GM19455 (cell line): Measurements from ENCODE around the gene MOB2.

Experiments used
- ATAC-seq: cut with Tn5 transposase; IDR thresholded peaks from one replicate; pipeline ENCODE4 v1.9.1; 2021; ENCODE audit not compliant: unreplicated experiment

MOB2 gene

DNA sequence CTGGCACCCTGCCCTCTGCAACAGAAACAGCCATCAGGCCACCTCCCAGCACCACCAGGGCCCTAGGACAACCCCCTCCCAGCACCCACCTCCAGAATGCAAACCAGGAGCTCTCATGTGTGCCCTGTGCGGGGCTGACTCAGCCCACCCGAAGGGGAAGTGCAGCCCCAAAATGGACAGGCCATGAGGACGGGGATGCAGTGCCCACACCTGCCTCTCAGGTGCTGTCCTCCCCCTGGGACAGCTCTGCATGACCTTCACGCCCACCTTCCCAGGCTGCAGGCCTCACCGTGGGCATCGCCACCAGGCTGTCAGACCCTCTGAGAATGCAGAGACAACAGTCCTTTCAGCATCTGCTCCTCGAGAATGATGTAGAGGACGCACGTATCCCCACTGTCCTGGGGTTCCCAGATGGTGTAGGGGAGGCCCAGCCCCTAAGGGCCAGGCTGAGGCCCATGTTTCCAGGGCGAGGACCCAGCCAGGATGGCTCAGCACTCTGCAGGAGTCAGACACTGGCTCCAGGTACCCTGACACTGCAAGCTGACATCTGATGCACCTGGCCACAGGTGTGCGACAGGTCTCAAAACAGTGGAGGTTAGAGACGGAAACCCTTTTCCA lies 13.5 kb downstream of the MOB2 start:
- ATAC-seq: no peak

DNA sequence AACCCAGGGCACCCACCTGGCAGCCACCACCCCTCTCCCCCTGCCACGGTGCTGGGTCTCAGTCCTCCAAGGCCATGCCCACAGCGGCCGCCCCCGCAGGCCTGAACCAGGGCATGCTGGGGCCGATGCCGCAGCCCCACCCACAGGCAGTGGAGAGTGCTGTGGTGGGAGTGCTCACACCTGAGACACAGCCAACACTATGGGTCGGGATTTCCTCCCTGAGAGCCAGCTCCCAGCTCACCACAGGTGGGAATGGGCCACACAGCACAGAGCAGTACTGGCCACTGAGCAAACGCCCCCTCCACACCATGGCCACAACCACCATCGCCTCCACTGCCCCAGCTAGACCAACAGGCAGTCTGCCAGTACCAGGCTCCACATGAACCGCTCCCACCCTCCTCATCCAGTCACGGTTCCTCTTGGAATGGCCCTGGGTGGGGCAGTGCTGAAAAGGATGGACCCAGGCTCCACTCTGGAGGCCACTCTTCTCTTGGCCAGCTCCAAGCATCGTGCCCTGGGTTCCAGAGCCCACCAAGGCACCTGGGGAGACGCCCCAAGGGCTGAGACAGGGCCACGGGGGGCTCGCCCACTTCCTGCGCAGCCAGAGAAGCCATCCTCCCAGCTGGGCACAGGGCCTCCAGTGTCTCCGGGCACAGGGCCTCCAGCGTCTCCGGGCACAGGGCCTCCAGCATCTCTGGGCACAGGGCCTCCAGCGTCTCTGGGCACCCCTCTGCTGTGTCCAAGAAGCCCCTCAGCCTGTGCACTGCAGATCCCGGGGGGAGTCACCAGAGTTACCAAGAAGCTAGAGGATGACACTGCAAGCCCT lies 14.2 kb downstream of the MOB2 start:
- no peak for ATAC-seq

DNA sequence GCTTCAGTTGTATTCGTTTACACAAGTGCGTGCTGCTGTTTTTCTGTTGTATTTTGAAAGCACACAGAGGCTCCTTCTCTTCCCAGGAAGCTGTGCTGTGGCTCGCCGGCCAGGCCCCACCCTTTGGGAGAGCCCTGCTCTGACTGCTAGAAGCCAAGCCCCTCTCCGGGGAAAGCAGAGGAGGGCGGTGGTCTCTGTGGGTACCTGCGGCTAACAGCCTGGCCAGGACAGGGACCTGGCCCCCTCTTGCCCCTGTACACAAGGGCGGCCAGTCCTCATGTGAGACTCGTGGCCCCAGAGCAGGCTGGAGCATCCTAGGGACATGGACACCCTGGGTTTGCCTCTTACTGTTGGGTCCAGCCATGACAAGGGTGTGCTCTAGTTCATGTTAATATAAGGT lies 14.8 kb downstream of the MOB2 start:
- ATAC-seq: no peak

GRCh38 chr11:1470681-1471611 lies 15.6 kb downstream of the MOB2 start:
- ATAC-seq: no peak

- no peak for ATAC-seq
Measured at GRCh38 chr11:1469911-1470680, 16.5 kb downstream of the MOB2 start.

DNA sequence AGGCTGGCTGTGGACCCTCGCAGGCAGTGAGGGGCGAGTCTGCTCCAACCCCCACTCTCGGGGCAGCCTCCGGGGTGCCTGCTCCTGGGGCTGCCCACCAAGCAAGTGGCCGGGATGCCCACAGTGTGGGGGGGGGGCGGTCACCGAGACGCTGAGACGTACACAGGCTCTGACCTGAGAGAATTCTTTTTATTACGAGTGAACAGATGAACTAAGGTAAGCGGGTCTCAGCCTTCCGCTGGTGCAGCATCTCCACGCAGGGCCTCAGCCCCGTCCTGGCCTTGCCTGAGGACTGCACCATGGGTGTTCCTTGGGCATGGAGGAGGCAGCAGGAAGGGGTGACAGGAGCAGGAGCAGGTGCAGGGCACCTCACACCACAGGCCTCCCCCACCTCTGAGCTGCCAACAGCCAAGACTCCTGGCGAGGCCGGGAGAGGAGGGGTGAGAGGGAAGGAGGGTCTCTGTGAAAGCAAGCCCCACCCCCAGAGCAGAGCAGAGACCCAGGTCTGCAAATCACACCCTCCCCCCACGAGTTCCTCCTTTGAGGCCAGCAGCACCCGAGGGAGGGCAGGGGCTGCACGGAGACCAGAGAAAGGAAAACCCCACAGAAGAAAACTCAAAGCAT lies 17.2 kb downstream of the MOB2 start:
- no peak for ATAC-seq

GRCh38 chr11:1468473-1469066 lies 18.0 kb downstream of the MOB2 start:
- no peak for ATAC-seq

GRCh38 chr11:1468002-1468401 lies 18.6 kb downstream of the MOB2 start:
- ATAC-seq: no peak

- no peak for ATAC-seq
Measured at GRCh38 chr11:1467270-1467669, 19.3 kb downstream of the MOB2 start.

GRCh38 chr11:1466784-1467183 lies 19.8 kb downstream of the MOB2 start:
- no peak for ATAC-seq

DNA sequence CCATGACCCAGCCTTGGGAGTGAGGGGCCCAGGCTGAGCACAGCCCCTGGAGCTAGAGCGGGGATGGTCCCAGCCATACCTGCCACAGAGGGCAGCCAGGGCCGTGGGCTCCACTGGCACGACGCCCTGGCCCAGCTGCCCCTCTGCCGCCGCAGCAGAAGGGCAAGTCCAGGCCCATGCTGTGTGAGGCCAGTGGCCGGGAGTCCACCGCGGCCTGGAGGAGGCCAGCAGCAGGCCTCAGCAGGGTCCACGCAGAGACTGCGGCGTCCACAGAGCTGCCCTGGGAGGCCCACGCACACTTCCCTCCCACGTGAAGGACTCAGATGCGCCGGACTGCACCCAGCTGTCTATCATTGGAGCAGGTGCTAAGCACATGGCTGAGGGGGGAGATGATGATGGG lies 23.5 kb downstream of the MOB2 start:
- no peak for ATAC-seq

GRCh38 chr11:1462698-1462975 lies 23.9 kb downstream of the MOB2 start:
- ATAC-seq: no peak

- no peak for ATAC-seq
Measured at GRCh38 chr11:1461826-1462697, 24.5 kb downstream of the MOB2 start.

- no peak for ATAC-seq
Measured at GRCh38 chr11:1460986-1461825, 25.4 kb downstream of the MOB2 start.

DNA sequence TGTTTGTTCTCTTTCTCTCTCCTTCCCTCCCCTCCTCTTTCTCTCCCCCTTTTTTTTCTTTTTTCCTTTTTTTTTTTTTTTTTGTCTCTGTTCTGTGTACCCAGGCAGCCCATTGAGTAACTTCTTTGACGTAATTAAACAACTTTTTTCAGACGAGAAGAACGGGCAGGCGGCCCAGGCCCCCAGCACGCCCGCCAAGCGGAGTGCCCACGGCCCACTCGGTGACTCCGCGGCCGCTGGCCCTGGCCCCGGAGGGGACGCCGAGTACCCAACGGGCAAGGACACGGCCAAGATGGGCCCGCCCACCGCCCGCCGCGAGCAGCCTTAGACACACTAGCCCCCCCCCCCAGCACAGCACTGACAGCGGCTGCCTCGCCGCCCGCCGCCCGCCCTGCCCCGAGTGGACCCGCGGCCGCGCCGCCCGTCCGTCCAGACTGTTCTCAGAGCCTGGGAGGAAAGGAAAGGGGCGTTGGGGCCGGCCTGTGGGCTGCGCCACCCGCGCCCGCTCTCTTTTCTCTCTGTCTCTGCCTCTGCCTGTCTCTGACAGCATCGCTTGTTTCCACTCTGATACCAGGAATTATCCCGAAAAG lies 26.1 kb downstream of the MOB2 start:
- ATAC-seq: no peak

GRCh38 chr11:1459764-1460395 lies 26.7 kb downstream of the MOB2 start:
- ATAC-seq: no peak

DNA sequence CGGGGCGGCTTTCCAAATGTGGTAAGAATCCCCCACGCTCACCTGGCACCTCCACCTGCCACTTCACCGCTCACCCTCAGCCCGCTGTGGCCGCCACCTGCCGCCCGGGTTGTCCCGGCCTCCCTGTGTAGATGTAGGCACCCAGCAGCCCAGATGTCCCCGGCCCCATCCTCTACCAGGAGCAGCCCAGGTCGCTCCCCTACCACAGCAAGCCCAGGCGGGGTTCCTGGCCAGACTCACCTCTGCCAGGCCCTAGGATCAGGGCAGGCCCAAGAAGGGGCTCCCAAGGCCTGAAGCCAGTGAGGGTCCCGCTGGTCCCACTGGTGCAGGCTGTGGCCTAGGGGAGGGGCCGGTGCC lies 27.4 kb downstream of the MOB2 start:
- ATAC-seq: no peak
